Fibroblast of peridontal ligament (primary cell): Measurements from ENCODE around the gene RARS1.
"Not testable (repeated sequence)": the region's sequence is repeated elsewhere in the genome, so short reads cannot be mapped to it uniquely, and the experiment has no call there.

ENCODE experiments used
- DNase-seq: peaks from one replicate; pipeline ENCODE4 v3.0.0-alpha.2; 2010; ENCODE audit errors: extremely low read depth

Gene RARS1

GRCh38 chr5:168481330-168481788, 4.9 kb upstream of the RARS1 start:
- no peak for DNase-seq

- no peak for DNase-seq
Measured at GRCh38 chr5:168482361-168482760, 3.9 kb upstream of the RARS1 start.

- DNase-seq: no peak
Measured at GRCh38 chr5:168489059-168489458, 2.8 kb downstream of the RARS1 start.

GRCh38 chr5:168494057-168494555, 7.8 kb downstream of the RARS1 start:
- DNase-seq: no peak

- no peak for DNase-seq
Measured at GRCh38 chr5:168502563-168503237, 16.4 kb downstream of the RARS1 start.

- DNase-seq: peak; percentile 3
Measured at GRCh38 chr5:168513861-168514428, 27.7 kb downstream of the RARS1 start.

GRCh38 chr5:168525856-168526255, 39.6 kb downstream of the RARS1 start:
- DNase-seq: no peak

- no peak for DNase-seq
Measured at GRCh38 chr5:168527756-168528295, 41.6 kb downstream of the RARS1 start.

- peak; percentile 19 for DNase-seq
Measured at GRCh38 chr5:168528521-168529373, 42.5 kb downstream of the RARS1 start, which contains the start of gene FBLL1. Gene FBLL1, plus strand, starts transcription at chr5:168529305. Its CDS starts 200 bp downstream, at chr5:168529505.

- DNase-seq: no peak
Measured at GRCh38 chr5:168529374-168530234, 43.3 kb downstream of the RARS1 start.

- DNase-seq: no peak
Measured at GRCh38 chr5:168530621-168531150, 44.4 kb downstream of the RARS1 start.

GRCh38 chr5:168531191-168531590, 44.9 kb downstream of the RARS1 start:
- no peak for DNase-seq

GRCh38 chr5:168531987-168532864, 46.0 kb downstream of the RARS1 start:
- no peak for DNase-seq

- DNase-seq: not testable (repeated sequence)
Measured at GRCh38 chr5:168534351-168534750, 48.1 kb downstream of the RARS1 start.

GRCh38 chr5:168537176-168537575, 50.9 kb downstream of the RARS1 start:
- no peak for DNase-seq

GRCh38 chr5:168549554-168549953, 63.3 kb downstream of the RARS1 start:
- no peak for DNase-seq

- DNase-seq: no peak
Measured at GRCh38 chr5:168550656-168551055, 64.4 kb downstream of the RARS1 start.

GRCh38 chr5:168552146-168552545, 65.9 kb downstream of the RARS1 start:
- peak; percentile 100 for DNase-seq

- DNase-seq: peak; percentile 13
Measured at GRCh38 chr5:168553377-168554130, 67.3 kb downstream of the RARS1 start.
